Stimulated activated CD4-positive, alpha-beta T cell treated with anti-CD3 and anti-CD28 coated beads, TNF-alpha, amount 100 ng/mL, for 24 hours (primary cell): ENCODE data around the gene ZNF486.
A peak's percentile ranks its signal among the peaks of the same experiment; 100 is the strongest.
"Not testable (repeated sequence)": the region's sequence is repeated elsewhere in the genome, so short reads cannot be mapped to it uniquely, and the experiment has no call there.

Experiments used
- DNase-seq, 3 experiments: peaks; one replicate each; pipeline ENCODE4 v3.0.0-alpha.2; 2020; ENCODE audit warnings: low read depth in 3 of 3

Gene ZNF486

GRCh38 chr19:20233105-20233504 is 66.1 kb downstream of the ZNF486 start:
- no peak for DNase-seq

GRCh38 chr19:20235156-20235555 is 68.1 kb downstream of the ZNF486 start:
- no peak for DNase-seq

- peak; percentile 78 to 89 (median 79) for DNase-seq
Measured at GRCh38 chr19:20237773-20238623, 71.0 kb downstream of the ZNF486 start.

- DNase-seq = no peak
Measured at GRCh38 chr19:20243629-20244028, 76.6 kb downstream of the ZNF486 start.

GRCh38 chr19:20244356-20244755 is 77.3 kb downstream of the ZNF486 start:
- no peak for DNase-seq

GRCh38 chr19:20245309-20245708 is 78.3 kb downstream of the ZNF486 start:
- DNase-seq = no peak

- DNase-seq = peak in 2 of 3 experiments; percentile 17 to 32
Measured at GRCh38 chr19:20247016-20247683, 80.1 kb downstream of the ZNF486 start.

- DNase-seq = not testable (repeated sequence)
Measured at GRCh38 chr19:20248258-20248657, 81.2 kb downstream of the ZNF486 start.
